HG03575 (cell line): ENCODE data around the gene CAPN7.

Experiments used
- ATAC-seq: cut with Tn5 transposase; IDR thresholded peaks from one replicate; pipeline ENCODE4 v1.9.1; 2021; ENCODE audit not compliant: unreplicated experiment, insufficient number of reproducible peaks, low FRiP score; ENCODE audit errors: extremely low read depth

CAPN7 gene

DNA sequence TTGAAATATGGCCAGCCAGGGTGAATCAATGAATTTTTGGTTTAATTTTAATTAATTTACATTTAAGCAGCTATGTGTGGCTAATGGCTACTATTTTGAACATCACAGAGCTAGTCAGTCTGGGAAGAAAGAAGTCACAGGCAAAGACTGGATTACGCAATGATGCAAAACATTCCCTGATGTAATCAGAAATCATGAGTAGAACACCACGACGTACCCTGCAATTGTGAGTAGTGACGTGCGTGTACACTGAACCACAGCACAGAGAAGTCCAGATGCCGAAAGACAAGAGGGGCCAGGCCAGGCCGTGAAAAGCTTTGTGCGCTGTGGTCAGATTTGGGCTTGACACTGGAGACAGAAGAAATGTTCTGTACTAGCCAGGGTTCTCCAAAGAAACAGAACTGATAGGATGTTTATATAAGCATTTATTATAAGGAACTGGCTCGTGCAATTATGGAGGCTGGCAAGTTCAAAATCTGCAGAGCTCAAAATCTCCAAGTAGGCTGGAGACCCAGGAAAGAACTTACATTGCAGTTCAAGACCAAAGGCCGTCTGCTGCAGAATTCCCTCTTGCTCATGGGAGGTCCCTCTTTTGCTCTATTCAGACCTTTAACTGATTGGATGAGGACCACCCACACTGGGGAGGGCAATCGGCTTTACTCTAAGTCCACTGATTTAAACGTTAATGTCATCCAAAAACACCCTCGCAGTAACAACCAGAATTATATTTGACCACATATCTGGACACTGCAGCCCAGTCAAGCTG lies 81.7 kb downstream of the CAPN7 start:
- ATAC-seq = no peak

DNA sequence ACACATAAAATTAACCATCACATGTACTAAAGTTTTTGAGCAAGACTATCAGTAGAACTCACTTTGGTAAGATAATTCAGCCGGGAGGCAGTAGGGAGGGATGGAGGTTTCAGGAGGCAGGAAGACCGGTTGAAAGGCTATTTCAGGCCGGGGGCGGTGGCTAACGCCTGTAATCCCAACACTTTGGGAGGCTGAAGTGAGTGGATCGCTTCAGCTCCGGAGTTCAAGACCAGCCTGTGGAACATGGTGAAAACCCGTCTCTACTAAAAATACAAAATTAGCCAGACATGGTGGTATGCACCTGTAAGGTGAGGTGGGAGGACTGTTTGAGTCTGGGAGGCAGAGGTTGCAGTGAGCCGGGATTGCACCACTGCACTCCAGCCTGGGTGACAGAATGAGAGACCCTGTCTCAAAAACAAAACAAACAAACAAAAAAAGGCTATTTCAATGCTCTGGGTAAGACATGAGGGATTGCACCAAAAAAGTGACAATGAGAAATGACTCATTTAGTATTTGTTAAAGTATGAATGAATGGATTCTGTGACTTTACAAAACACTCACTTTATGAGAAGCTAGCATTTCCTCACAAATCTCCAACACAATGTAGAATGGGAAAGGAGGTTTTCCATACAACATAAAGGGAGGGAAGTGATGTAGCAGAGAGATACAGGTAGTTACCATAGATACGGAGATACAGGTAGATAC lies 82.4 kb downstream of the CAPN7 start:
- ATAC-seq = no peak

DNA sequence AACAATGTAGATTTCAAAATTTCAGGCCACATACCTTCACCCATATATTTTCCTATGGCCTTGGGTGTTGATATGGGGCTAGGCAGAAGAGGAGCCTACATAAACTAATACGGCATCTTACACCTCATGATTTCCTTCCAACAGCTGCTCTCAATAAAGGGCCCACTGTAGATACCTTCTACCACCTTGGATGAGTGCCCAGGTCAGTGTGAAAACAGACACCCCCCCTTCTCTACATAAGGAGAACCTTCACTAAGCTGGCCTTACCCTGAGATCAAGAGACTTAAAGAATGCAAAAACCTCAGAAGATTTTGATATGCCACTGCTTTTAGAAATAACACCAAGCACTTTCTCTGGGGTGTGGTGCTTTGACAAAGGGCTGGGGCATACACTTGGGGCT lies 83.6 kb downstream of the CAPN7 start:
- ATAC-seq = no peak

DNA sequence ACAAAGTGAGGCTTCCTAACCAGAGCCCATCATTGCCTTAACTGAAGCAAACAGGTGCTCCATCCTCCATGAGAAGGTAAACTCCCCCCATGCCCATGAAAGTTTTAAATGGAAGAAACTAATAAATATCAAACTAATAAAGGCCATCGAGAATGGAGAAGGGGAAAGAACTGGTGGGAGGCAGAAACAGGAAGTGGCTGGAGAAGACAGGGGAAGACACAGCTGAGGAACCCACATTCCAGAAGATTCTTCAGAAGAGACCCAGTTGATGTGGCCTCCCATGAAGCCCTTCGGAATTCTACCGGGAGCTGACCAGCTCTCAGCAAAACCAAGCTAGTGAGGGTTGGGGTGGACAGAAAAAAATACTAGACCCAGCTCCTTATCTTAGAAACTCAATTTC lies 84.7 kb downstream of the CAPN7 start:
- no peak for ATAC-seq

DNA sequence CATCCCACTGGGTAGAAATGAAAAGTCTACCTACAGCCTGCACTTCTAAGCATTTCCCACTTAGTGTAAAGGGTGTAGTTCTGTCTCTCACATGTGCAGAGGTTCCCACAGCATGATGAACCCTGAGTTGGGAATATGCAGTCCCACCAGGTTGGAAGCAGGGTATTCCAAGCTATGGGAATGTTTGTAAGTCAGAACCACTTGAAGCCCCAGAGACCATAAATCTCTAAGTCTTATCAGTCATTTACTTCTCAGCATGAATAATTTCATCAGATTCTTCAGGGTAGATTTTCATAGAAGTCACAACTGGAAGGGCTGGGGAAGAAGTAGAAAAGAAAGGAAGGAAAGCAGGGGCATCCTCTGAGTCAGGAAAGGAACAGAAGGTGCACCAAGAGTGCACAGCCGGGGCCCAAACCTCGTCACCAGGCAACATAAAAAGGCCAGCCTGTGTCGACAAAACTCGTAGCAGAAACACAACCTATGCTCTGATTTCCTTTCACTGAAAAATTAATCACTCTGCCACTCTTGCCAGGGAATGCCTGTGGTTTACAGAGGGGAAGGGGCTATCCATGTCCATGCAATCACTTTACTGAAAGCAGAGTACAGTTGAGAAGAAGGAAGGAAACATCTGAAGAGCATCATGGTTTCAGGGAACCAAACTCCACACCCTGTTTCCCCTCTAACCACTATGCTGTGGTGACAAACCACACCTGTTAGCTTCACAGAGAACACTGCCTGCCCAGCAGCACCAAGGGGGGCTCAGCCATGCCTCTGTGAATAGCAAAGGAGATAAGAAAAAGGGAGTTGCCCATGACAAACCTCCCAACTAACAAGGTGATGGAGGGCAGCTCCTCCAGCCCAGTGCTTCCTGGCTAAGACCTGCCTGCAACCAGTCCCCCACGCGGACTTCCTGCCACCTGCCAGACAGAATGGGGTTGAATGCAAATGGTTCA lies 85.8 kb downstream of the CAPN7 start:
- ATAC-seq = peak; percentile 78

DNA sequence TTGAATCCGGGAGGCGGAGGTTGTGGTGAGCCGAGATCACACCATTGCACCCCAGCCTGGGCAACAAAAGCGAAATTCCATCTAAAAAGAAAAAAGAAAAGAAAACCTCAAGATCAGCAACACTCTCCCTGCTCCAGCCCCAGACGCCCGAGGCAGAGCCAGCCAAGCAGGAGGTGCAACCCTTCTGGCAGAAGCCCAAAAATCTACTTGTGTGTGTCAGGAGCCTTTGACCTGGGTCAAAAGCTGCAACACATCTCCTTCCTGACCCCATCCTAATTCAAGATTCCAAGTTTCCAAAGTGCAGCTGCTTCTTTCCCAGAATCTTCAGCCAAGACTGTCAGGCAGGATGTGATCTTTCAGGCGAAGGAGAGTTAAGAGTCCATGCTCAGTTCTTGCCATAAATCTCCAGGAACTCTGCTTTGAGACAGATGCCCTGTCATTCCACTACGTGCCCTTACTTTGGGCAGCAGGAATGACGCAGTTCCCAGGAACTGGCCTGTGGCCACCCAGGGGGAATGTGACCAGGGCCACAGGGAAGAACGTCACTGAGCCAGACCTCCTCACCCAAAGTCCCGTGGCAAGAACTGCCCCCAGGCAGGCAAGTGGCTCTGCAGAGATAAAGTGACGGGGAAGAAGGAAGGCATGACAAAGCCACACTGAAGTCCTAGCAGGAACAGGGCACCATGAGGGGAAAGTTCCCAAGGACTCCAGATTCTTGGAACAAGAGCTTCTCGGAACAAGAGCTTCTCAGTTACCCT lies 86.9 kb downstream of the CAPN7 start:
- no peak for ATAC-seq

DNA sequence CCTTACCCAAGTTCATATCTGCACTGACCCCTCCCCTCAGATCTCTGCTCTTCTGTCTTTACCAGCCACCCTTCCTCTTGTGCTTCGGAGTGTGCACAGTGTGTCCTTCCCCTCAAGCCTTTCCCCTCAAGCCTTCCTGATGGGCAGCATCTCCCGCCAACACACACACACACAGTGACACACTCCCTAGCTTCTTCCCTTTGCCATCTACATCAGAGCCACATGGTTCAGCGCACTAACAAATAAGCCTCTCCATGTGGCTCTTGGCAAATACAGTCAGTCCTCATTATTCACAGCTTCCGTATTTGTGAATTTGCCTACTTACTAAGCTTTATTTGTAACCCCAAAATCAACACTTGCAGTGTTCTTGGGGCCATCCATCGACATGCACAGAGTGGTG lies 88.9 kb downstream of the CAPN7 start:
- ATAC-seq = no peak

DNA sequence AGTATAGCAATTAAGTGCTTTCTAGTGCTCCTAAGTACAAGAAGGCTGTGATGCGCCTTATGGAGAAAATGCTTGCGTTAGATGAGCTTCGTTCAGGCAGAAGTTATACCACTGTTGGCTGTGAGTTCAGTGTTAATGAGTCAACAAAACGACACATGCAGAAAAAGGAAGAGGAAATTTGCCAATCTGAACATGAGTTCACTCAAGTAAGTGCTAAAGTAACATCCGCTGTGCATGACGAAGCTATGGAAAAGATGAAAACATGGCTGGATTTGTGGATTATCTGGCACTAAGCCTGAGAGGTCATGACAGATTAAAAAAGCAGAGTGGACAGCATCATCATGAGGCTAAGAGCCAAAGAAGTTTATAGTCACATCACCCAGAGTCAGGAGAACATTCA lies 89.5 kb downstream of the CAPN7 start:
- no peak for ATAC-seq

DNA sequence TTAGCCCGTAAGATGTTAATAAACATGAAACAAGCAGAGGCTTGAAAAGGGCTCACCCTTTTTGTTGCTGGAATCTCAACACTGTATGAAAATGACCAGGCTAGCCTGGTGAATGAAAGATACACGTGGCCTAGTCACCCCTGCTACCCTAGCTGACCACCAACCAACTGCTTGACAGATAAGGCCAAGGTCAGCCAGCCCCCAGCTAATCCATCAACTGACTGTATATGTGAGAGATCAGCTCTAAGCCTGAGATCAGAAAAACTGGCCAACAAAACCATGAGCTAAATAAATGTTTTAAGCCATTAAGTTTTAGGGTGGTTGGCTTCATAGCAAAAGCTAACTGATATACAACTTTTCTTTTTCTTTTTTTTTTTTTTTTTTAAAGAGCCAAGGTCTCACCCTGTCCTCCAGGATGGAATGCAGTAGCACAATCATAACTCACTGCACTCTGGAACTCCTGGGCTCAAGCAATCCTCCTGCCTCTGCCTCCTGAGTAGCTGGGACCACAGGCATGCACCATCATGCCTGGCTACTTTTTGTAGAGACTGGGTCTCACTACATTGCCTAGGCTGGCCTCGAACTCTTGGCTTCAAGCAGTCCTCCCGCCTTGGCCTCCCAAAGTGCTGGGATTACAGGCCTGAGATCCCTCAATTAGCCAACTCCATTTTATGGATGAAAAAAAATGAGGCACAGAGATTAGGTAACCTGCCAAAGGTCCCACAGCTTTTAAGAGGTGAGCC lies 91.7 kb downstream of the CAPN7 start:
- no peak for ATAC-seq

DNA sequence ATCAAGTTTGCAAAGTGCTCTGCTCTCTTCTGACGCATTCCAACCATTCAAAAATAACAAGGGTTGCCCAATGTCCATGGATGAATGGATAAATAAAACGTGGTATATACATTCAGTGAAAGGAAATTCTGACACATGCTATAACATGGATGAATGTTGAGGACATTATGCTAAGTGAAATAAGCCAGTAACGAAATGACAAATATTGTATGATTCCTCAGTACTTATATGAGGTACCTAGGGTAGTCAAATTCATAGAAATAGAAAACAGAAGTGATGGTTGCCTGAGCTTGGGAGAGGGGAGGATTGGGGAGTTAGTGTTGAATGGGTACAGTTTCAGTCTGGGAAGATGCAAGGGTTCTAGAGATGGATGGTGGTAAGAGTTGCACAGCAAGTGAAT lies 92.5 kb downstream of the CAPN7 start:
- ATAC-seq = no peak

DNA sequence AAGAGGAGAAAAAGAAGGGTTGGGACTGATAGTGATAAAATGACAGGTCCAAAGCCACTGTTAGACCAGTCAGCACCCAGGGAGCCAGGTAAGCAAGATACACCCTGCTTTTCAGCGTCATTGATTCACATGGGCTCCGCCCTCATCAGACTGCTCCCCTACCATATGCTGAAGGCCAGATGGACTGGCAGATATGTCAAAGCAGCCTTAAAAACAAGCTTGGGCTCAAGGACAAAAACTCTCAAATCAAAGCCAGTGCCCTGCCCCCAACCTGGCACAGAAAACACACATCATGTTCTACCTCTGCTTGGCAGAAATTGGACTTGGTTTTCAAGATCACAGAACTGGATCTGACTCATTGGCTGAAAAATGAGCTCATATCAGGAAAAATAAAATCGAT lies 93.0 kb downstream of the CAPN7 start:
- ATAC-seq = no peak

DNA sequence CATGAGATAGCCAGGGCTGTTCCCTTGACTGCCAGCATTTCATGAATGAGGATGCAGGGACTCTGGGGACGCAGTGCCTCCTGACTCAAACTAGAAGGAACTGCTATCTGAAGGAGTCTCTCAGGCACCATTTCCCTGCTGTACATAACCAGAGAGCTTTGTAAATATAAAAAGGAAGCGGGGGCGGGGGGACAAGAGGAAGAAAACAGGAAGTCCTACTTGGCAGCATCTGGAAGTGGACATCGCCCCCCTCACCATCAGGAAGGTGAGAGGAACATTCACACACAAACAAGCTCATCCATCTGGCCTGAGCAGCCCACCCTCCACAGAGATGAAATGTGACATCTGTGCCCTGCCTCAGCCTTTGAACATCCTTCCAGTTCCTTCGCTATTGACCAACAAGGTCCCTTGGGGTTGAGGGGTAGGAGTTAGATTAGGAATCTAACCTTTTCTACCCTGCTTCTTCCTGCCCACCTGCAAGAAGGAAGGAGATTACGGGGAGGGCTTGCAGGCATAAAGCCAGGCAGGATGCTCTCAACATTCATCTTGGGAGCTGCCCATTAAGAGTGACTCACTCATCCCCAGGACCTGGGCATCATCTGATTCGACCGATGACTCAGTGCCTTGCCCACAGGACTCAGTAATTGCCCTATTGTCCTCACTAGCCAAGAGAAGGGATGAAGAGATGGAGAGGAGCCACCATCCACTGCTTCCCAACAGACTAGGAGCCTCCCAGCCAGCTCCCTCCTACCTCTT lies 94.5 kb downstream of the CAPN7 start:
- no peak for ATAC-seq

DNA sequence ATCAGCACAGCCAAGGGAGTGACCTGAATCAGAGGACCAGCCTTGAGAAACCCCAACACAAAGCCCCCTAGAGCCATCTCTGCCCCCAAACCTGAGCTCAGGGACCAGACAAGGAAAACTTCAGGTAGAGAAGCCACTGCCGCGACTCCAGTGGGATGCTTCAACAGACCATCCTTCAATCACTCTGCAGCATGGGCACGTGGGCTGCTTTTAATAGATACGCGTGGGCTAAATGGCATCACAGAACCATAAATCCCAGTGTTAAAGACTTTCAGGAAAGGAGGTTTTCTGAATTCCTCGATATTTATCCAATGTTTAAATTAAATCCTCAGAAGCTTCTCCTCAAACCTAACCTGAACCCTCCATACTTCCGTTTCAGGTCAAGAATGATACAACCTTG lies 95.7 kb downstream of the CAPN7 start:
- no peak for ATAC-seq
